GM19239 (cell line): ENCODE data around the gene RNF213.

Experiments
- DNase-seq: peaks from one replicate; pipeline ENCODE4 v3.0.0; 2011; ENCODE audit warnings: low spot score; ENCODE audit not compliant: insufficient read length
- FAIRE-seq: peaks from 2 replicates; lab custom pipeline; 2011; peaks lifted over from hg19 to GRCh38; lab: Jason Lieb, UNC

The RNF213 gene

GRCh38 chr17:80437532-80437931 lies 176.9 kb downstream of the RNF213 start:
- FAIRE-seq (no peak), DNase-seq (no peak)

DNA sequence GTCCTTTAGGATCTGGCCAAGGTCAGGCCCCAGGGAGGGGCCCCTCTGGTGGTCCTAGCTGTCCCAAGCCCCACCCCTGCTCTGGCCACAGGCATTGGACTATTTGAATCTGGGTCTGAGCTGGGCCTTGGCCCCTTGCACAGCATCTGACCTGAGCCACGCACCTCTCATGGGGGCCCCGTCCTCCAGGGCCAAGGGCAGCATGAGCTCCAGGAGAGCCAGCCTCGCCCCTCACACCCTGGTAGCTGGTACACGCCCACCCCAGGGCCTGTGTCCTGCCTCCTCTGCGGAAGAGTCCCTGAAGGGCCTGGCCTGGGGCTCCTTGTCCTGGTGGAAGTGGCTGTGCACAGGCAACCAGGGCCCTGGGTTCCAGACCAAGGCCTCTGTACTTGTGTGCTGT lies 178.2 kb downstream of the RNF213 start:
- FAIRE-seq (no peak), DNase-seq (no peak)

DNA sequence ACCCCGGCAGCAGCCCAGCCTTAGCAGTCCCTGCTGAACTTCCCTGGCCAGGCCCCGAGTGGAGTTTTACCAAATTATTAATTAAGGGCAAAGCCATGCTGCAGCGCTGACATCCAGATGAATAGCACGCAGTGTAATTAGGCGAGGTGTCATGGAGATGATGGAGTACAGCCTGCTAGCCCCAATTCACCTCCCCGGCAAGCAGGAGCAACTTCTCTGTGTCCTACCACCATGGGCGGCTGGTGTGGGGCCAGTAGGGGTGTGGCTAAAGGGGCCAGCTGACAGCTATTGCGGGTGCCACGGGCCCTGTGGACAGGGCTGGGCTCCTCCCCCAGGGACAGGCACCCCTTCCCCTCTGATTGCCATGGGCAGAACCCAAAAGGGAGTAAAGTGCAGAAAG lies 178.8 kb downstream of the RNF213 start:
- FAIRE-seq (no peak), DNase-seq (no peak)

DNA sequence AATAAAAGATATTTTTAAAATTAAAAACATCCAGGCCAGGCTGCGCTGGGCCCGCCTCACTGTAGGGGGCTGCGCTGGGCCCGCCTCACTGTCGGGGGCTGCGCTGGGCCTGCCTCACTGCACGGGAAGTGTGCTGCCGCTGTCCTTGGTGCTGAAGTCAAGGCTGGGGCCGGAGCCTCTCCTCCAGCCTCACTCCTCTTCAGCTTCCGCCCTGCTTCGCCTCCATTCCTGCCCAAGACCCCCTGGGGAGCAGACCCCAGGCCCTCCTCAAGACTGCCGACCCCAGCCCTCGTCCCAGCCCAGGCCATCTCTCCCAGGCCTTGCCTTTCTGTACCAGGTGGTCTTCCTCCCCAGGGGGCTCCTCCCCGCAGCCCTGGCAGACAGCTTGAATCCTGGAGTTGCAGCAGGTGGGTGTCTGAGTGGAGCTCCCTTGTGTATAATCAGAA lies 180.5 kb downstream of the RNF213 start:
- peak; percentile 76 for DNase-seq
- no peak for FAIRE-seq

GRCh38 chr17:80441598-80442322 lies 181.1 kb downstream of the RNF213 start:
- no peak for FAIRE-seq
- DNase-seq, result no peak

GRCh38 chr17:80442323-80442659 lies 181.6 kb downstream of the RNF213 start:
- FAIRE-seq (no peak), DNase-seq (no peak)

- DNase-seq, result no peak
- no peak for FAIRE-seq
Observed at GRCh38 chr17:80442764-80443163, 182.1 kb downstream of the RNF213 start.

- FAIRE-seq (no peak), DNase-seq (no peak)
Observed at GRCh38 chr17:80443498-80443897, 182.8 kb downstream of the RNF213 start.

GRCh38 chr17:80443916-80444643 lies 183.4 kb downstream of the RNF213 start:
- FAIRE-seq, result no peak
- DNase-seq, result no peak

DNA sequence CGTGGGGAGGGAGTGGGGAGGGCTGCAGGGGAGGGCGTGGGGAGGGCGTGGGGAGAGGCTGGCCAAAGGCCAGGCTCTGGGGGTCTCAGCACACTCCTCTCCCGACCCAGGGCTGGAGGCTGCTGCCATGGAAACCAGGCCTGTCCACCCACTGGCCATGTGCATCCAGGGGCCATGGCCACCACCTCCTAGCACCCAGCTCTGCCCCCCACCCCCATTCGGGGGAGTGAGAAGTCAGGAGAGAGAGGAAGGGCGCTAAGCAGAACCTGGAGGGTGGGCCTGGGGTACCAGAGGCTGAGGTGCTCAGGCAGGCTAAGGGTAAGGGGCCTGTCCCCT lies 184.0 kb downstream of the RNF213 start:
- DNase-seq, result no peak
- no peak for FAIRE-seq

DNA sequence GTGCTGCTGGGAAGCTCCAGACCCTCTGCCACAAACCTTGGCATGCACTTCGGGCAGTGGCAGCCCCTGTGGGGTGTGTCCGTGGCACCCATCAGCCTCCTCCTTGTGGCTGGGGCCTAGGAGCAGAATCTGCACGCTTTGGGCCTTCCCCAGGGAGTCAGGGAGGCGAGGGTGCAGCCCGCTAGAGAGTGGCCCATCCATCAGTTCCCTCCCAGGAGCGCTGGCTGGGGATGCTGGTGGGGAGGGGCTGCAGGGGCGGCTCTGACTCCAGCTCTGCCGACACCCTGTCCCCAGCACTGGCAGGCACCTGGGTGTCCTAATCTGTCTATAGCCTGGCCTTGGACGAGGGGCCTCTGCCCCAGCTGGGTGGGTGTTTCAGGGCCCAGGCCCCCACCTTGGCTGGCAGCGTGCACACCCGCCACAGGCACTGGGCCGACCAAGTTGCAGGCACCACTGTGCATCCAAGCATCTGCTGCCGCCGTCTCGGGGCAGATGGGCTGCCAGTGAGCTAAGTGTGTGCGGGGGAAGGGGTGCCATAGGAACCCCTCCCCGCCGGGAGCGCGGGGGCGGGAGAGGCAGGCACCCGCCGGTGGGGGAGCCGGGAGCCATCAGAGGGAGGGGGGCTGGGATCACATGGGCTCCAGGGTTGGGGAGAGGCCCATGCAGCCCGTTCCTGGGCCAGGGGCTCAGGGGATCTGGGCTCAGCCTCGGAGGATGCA lies 184.5 kb downstream of the RNF213 start:
- DNase-seq, result no peak
- no peak for FAIRE-seq

- DNase-seq (no peak), FAIRE-seq (no peak)
Observed at GRCh38 chr17:80445726-80446110, 185.1 kb downstream of the RNF213 start.

DNA sequence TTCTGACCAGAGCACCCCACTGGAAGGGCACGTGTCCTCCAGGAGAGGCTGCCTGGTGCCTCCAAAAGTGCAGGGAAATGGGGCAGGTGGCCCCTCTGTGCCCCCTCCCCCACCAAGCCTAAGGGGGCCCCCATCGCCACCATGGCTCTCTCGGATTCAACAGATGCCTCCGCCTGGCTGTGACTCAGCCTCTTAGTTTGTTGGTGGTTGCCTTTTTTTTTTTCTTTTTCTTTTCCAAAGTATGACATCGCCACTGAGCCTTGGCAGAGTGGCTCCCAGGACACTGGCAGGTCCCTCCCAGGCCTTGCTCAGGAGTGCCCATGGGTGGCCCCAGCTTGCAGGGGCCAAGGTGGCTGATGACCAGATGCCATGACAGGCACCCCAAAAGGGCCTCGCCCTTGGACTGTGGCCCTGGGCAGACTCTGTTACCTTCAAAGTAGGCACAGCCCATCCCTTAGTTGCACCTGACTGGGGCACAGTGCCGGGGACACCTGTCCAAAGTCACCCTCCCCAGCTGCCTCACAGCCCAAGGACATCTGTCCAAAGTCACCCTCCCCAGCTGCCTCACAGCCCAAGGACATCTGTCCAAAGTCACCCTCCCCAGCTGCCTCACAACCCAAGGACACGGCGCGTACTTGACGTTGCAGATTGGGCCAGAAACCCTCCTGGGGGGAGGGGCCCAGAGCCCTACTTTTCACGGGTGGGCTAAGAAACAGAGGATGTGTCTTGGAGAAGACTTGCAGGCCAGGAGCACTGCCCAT lies 186.2 kb downstream of the RNF213 start:
- no peak for FAIRE-seq
- no peak for DNase-seq

DNA sequence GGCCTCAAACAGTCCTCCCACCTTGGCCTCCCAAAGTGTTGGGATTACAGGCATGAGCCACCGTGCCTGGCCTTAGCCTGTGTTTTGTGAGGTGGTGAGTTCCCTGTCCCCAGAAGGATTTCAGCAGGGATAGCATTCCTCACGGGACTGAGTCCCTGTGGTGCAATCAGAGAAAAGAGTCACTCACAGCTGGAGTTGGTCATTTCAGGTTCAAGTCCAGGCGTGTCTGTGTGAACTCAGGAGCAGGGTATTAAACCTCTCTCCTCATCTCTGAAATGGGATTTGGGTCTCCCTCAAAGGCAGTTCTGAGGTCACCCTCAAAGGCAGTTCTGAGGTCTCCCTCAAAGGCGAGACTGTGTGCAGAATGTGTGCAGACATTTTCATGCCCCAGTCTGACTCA lies 187.1 kb downstream of the RNF213 start:
- FAIRE-seq (no peak), DNase-seq (no peak)
